HTR-8/SVneo (cell line): ENCODE data around the gene PSTPIP2.
"Not testable (repeated sequence)": the region's sequence is repeated elsewhere in the genome, so short reads cannot be mapped to it uniquely, and the experiment has no call there.

Source experiments
- DNase-seq: peaks from one replicate; pipeline ENCODE4 v3.0.0; 2011; ENCODE audit warnings: low spot score, mixed read lengths; ENCODE audit not compliant: insufficient read length
- FAIRE-seq: peaks from 2 replicates; lab custom pipeline; 2011; peaks lifted over from hg19 to GRCh38; lab: Jason Lieb, UNC

Gene PSTPIP2

GRCh38 chr18:46071653-46072375, at the start of gene PSTPIP2:
TSS of gene PSTPIP2 (minus strand) at chr18:46072260. CDS start at chr18:46072188, 72 bp downstream.
- DNase-seq (peak; percentile 50), FAIRE-seq (no peak)

DNA sequence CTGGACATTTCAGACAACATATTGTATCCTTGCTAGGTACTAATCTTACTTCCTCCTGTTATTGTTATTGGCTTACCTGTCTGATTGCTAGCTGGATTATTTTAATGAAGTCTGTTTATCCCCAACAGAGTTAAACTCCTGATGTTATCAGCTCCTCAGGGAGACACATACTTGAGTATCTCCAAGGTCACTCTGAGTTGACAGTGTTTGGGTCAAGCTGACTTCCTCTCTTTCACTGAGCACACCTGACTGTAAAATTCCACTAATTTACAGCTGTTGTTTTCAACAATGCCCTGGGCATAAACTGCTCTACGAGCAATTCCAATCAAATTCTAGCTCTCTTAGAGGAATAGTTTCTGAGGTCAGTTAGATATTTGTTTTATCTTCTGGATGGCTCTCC, 41.7 kb upstream of the PSTPIP2 start:
- FAIRE-seq = no peak
- DNase-seq = no peak

DNA sequence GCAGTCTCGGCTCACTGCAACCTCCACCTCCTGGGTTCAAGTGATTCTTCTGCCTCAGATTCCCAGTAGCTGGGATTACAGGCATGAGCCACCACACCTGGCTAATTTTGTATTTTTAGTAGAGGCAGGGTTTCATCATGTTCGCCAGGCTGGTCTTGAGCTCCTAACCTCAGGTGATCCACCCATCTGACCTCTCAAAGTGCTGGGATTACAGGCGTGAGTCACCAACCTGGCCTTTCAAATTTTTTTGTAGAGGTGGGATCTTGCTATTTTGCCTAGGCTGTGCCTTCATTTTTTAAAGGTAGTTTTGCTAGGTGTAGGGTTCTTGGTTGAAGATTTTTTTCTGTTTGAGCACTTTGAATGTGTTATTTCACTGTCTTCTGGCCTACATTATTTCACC, 38.3 kb upstream of the PSTPIP2 start:
- DNase-seq (no peak), FAIRE-seq (no peak)

- no peak for FAIRE-seq
Observed at GRCh38 chr18:46109386-46109785, 37.3 kb upstream of the PSTPIP2 start.

GRCh38 chr18:46104128-46104911, 32.3 kb upstream of the PSTPIP2 start, which contains the start of gene HAUS1:
TSS of gene HAUS1 (plus strand) at chr18:46104385. CDS start at chr18:46104412, 27 bp downstream.
- FAIRE-seq (no peak), DNase-seq (peak; percentile 86)

More at GRCh38 chr18:46109386-46109785, 37.3 kb upstream of the PSTPIP2 start:
- no peak for DNase-seq

DNA sequence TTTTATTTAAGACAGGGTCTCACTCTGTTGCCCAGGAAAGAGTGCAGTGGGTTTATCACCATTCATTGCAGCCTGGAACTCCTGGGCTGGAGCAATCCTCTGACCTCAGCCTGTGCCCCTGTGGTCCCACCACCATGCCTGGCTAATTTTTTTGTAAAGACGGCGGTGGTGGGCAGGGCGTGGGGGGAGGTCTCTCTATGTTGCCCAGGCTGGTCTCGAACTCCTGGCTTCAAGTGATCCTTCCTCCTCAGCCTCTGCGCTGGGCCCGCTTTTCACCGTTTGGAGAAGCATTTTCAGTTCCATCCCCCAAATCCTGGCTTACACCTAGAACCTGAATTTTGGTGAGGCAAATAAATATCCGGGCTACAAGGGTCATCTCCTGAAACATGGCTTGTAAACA, 27.4 kb upstream of the PSTPIP2 start:
- FAIRE-seq (no peak), DNase-seq (no peak)

DNA sequence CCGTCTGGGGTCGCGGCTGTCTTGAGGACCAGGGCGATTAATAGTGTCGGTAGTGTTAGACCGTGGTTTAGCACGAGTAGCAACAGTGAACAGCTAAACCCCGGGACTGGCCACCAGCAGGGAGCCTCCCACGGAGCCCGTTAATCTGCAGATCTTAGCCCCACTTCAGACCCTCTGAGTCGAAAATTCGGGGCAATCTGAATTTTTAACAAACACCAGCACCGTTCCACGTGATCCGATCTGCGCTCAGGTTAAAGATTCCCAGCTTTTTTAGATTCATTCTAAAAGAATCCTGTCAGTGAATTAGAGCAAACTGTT, 26.5 kb upstream of the PSTPIP2 start:
- no peak for DNase-seq
- FAIRE-seq = no peak

DNA sequence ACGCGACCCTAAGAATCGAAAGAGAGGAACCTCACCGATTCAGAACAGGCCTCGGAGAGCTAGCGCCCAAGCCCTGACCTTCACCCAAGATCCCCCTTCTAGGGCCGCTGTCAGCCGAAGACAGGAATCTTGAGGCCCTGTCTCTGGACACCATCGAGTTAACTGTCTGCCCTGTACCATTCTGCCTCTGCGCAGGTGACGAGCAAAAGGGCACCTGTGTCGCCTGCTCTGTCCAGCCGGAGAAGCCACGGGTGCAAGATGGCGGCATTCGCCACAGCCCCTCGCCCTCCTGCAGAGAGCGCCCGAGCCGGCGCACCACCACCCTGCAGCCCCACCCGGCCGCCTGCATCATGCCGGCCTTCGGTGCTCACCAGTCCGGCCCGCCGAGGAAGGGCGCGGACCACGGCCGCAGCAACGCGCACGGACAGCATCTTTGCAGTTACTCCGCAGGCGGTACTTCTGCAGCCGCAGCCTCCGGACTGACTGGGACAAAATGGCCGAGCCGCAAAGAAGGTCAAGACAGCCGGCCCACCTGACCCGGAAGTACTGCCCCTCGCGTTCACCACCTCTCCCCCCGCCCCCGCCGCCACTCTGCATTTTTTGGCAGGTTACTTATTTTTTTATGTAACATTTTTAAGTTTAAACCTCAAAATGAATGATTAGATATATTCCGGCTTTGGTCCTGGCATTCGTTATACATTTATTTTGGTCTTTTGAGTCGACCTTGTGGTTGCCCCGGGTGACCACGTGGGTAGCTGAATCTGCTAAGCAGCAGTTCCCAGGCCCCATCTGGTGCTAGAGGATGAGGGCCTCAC, 25.9 kb upstream of the PSTPIP2 start, which contains the start of gene ATP5F1A:
TSS of gene ATP5F1A (minus strand) at position 496 of the 815 bp plus-strand sequence. CDS start at position 431, 65 bp downstream.
- FAIRE-seq = no peak
- peak; percentile 77 for DNase-seq

DNA sequence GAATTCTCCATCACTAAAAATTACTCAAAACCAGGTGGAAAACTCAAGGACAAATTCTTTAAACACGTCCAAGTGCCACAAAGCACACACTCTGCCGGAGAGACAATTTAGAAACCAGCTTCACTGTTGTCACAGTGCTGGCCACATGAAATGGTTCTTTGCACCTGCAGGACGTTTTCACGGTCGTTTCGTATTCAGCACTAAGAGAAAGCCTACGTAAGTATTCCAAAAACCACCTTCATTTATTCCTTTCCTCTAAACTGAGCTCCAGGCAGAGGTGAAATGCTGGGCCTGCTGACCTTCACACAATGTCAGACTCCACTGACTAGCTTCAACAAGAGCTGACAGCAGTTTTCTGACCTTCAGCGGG, 25.4 kb upstream of the PSTPIP2 start:
- FAIRE-seq (no peak), DNase-seq (no peak)

GRCh38 chr18:46096651-46097300, 24.7 kb upstream of the PSTPIP2 start:
- DNase-seq (no peak), FAIRE-seq (no peak)

DNA sequence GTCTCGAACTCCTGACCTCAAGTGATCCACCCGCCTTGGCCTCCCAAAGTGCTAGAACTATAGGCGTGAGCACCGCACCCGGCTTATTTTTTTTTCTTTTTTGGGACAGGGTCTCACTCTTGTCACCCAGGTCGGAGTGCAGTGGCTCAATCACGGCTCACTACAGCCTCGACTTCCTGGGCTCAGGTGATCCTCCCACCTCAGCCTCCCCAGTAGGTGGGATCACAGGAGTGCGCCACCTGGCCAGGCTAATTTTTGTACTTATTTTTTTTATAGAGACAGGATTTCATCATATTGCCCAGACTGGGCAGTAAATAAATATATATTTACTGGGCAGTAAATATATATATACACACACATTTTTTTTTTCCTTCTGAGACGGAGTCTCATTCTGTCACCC, 23.5 kb upstream of the PSTPIP2 start:
- DNase-seq (no peak), FAIRE-seq (no peak)

DNA sequence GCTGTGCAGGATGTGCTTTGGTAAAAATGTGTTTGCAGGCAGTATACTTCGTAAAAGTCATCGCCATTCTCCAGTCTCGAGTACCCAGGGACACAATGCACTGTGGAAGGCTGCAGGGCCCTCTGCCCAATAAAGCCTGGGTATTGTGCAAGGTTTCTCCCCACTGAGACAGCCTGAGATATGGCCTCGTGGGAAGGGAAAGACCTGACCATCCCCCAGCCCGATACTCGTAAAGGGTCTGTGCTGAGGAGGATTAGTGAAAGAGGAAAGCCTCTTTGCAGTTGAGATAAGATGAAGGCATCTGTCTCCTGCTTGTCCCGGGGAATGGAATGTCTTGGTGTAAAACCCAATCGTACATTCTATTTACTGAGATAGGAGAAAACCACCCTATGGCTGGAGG, 16.4 kb upstream of the PSTPIP2 start:
- DNase-seq, FAIRE-seq: not testable (repeated sequence)

- no peak for FAIRE-seq
- DNase-seq = no peak
Observed at GRCh38 chr18:46084431-46084830, 12.4 kb upstream of the PSTPIP2 start.

DNA sequence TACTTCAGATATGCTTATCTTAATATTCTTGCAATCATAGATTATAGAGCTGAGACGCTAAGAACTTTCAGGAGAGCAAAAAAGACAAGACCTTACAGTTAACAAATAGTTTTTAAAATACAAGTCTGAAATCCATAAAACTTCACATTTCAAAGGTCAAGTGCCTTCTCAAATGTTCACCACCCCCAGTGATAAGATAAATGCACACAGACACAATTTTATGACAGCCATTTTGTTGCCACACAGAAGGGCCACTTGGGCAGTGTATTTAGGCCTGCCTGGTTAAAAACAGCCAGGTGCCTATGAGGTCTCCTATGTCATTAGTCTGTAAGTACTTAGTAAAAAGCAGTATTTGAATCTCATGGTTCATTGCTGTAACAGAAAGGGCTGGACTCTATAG, 8.1 kb upstream of the PSTPIP2 start:
- FAIRE-seq (no peak), DNase-seq (no peak)

- FAIRE-seq = no peak
- DNase-seq = no peak
Observed at GRCh38 chr18:46079336-46079735, 7.3 kb upstream of the PSTPIP2 start.

GRCh38 chr18:46073474-46074331, 1.6 kb upstream of the PSTPIP2 start:
- DNase-seq (peak; percentile 41), FAIRE-seq (no peak)

DNA sequence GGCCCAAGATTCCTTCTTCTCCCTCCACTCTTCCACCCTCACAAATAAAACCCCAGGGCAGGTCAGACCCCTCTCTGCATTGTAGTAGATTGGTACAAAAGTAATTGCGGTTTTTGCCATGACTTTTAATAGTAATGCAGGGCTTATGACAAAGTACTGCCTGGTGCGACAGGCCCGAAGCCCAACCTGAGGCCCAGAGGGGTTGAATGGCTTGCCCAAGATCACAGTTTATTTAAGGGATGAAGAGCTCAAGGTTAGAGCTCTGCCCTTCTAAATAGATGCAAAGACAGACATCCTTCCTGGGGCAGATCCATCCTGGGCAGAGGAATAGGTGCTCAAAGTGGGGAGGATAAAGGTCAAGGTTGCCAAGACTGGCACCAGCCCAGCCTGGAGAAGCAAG, 899 bp upstream of the PSTPIP2 start:
- FAIRE-seq = no peak
- no peak for DNase-seq

GRCh38 chr18:46072376-46072867, 362 bp upstream of the PSTPIP2 start:
- DNase-seq = no peak
- no peak for FAIRE-seq
